ENCODE measurements around the gene BMP8A. TPM values are rescaled to one million over a fixed set of nuclear protein-coding genes. Genes with fewer than 3 reads are reported as not detected.

Gene BMP8A
- total and polyA plus RNA-seq, 2 of the 8 experiments (the other 6 are each of a cell fraction or from before 2014, with no cell fraction given): 0.38 to 0.43 TPM

DNA sequence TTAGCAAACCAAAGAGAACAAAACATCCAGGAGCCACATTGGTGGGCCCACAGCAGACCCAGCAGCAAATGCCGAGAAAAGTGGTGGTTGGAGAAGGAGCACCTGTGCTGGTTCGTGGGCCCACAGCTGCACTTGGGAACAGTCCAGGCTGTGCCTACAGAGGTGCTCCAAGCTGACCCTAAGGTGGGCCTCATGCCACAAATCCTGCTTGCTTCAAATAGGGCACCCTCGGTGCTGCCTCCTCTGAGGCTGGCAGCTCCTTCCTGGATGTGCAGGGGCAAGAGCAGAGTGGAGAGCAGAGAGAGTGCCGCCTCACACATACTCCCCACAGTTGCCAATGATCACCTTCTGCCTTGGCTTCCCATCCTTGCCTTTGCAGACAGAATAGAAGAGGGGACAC, 40.1 kb downstream of the BMP8A start:
- WGBS, 2 experiments (ENCODE audit: extremely low coverage in 1 of 2, insufficient coverage in 1 of 2, insufficient read length in 1 of 2, insufficient replicate concordance in 2 of 2, low coverage in 1 of 2, low lambda C conversion rate in 2 of 2, missing lambda C conversion rate in 1 of 2): 94% methylated on average over 4 of the region's 4 CpGs; no CpG with 5 or more reads in 1 of the 2 experiments
- POLR2A ChIA-PET (ENCODE audit: partially characterized antibody): no interaction called here
- TF ChIP-seq CHD1 (IDR thresholded peaks at IDR 0.05; ENCODE audit: low read depth, low read length): no peak
- TF ChIP-seq SRF (IDR thresholded peaks at IDR 0.05; ENCODE audit: low read depth, low read length): no peak
- no peak for TF ChIP-seq EP300 (IDR thresholded peaks at IDR 0.05; ENCODE audit: borderline replicate concordance in 1 of 2, low read depth in 2 of 2, low read length in 2 of 2)
- no peak for TF ChIP-seq YY1 (IDR thresholded peaks at IDR 0.05; ENCODE audit: low read depth, low read length)
- TF ChIP-seq EZH2 (IDR thresholded peaks at IDR 0.05; ENCODE audit: low read depth, low read length, severe bottlenecking): no peak
- no peak for TF ChIP-seq SIX5 (IDR thresholded peaks at IDR 0.05; ENCODE audit: low read depth, low read length)
- no peak for TF ChIP-seq GTF2F1 (IDR thresholded peaks at IDR 0.05; ENCODE audit: borderline replicate concordance, low read depth, low read length)
- no peak for TF ChIP-seq EGR1 (IDR thresholded peaks at IDR 0.05; ENCODE audit: borderline replicate concordance, low read depth, low read length)
- no peak for TF ChIP-seq RXRA (IDR thresholded peaks at IDR 0.05; ENCODE audit: insufficient read depth, low read depth, low read length)
- no peak for TF ChIP-seq CREB1 (IDR thresholded peaks at IDR 0.05)
- TF ChIP-seq, protein P1, sequence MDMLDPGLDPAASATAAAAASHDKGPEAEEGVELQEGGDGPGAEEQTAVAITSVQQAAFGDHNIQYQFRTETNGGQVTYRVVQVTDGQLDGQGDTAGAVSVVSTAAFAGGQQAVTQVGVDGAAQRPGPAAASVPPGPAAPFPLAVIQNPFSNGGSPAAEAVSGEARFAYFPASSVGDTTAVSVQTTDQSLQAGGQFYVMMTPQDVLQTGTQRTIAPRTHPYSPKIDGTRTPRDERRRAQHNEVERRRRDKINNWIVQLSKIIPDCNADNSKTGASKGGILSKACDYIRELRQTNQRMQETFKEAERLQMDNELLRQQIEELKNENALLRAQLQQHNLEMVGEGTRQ (IDR thresholded peaks at IDR 0.05; ENCODE audit: low read length): no peak
- TF ChIP-seq PHF8 (conservative IDR thresholded peaks at IDR 0.05; ENCODE audit: low read depth, low read length): no peak
- TF ChIP-seq KDM4A (IDR thresholded peaks at IDR 0.05; ENCODE audit: low read depth, low read length, severe bottlenecking): no peak
- TF ChIP-seq SP4 (IDR thresholded peaks at IDR 0.05; ENCODE audit: low read length): no peak

More for the DNA sequence above, 40.1 kb downstream of the BMP8A start:
- Histone ChIP-seq H2BK15ac (ENCODE audit: low read length) (no peak overlapping the region), H2BK12ac (ENCODE audit: low read depth, low read length) (no peak overlapping the region), H3K79me1 (ENCODE audit: low read depth, low read length) (no peaks in the 10 kb centered on the region), H3K4me1 (replicated peaks in 1 of 4; ENCODE audit: control insufficient read depth in 3 of 4, insufficient read depth in 4 of 4, low read length in 3 of 4) (no peaks in the 10 kb centered on the region), H4K91ac (replicated peaks; ENCODE audit: insufficient read length, low read length) (no peak overlapping the region), H4K8ac (ENCODE audit: extremely low read depth, insufficient read depth, low read length) (no peak overlapping the region), H3K56ac (replicated peaks; ENCODE audit: insufficient read length, low read depth, low read length) (no peak overlapping the region), H2BK5ac (ENCODE audit: low read depth, low read length) (no peak overlapping the region), H3K23ac (ENCODE audit: insufficient read length) (no peak overlapping the region), H3K79me2 (ENCODE audit: control insufficient read depth in 1 of 2, insufficient read depth in 2 of 2, low read length in 2 of 2) (no peaks in the 10 kb centered on the region), H2BK20ac (ENCODE audit: low read length) (no peak overlapping the region), H3K27ac (ENCODE audit: low read depth, low read length) (no peak overlapping the region), H3K9me3 (ENCODE audit: insufficient read depth in 2 of 2, low read depth in 1 of 2, low read length in 1 of 2) (no peaks in the 10 kb centered on the region), H3K23me2 (ENCODE audit: low read depth, low read length) (no peaks in the 10 kb centered on the region), H3K4me3 (ENCODE audit: extremely low read depth in 1 of 4, insufficient read depth in 2 of 4, low read depth in 3 of 4, low read length in 4 of 4) (no peak overlapping the region), H3K9ac (replicated peaks in 1 of 4; ENCODE audit: extremely low read depth in 1 of 4, low read depth in 3 of 4, low read length in 3 of 4) (no peak overlapping the region), H3K4me2 (ENCODE audit: insufficient read depth in 1 of 2, low read depth in 2 of 2, low read length in 2 of 2) (no peak overlapping the region), H3K27me3 (replicated peaks in 1 of 4; ENCODE audit: control insufficient read depth in 3 of 4, extremely low read depth in 1 of 4, insufficient read depth in 3 of 4, low read length in 3 of 4) (no peaks in the 10 kb centered on the region), H4K5ac (ENCODE audit: insufficient read length, low read depth, low read length) (no peak overlapping the region), H2AFZ (ENCODE audit: low read length) (no peak overlapping the region), H3K14ac (ENCODE audit: insufficient read length) (no peak overlapping the region), H2BK120ac (replicated peaks; ENCODE audit: low read depth, low read length) (no peak overlapping the region), H3K36me3 (ENCODE audit: control insufficient read depth in 2 of 4, insufficient read depth in 4 of 4, low read length in 3 of 4) (peaks cover 0 to 3% (median 0%) of the 10 kb centered on the region in 4 experiments; a peak in 4 of 8 replicates), H2AK5ac (ENCODE audit: low read depth, low read length) (no peak overlapping the region), H3K18ac (ENCODE audit: extremely low read depth, low read length) (no peak overlapping the region), H3K4ac (replicated peaks; ENCODE audit: insufficient read length, low read depth, low read length) (no peak overlapping the region), H4K20me1 (replicated peaks in 1 of 2; ENCODE audit: control insufficient read depth in 1 of 2, insufficient read depth in 2 of 2, low read length in 2 of 2) (no peaks in the 10 kb centered on the region)
- no peak for DNase-seq (ENCODE audit: low read depth in 1 of 2, low spot score in 2 of 2)
- CTCF ChIA-PET (ENCODE audit: partially characterized antibody): interaction anchor here (0.6 kb wide), 2 partner anchors 11 to 26 kb away, joined by 3 read pairs; no protein-coding TSS in a partner anchor
- FAIRE-seq: no peak

Measured in H1 (cell line).